Right atrium auricular region (tissue), 2 donors: ENCODE results near the gene ERP29. TPM values are rescaled to one million over a fixed set of nuclear protein-coding genes. Genes with fewer than 3 reads are reported as not detected.

ENCODE experiments used
- DNase-seq: peaks from one replicate; pipeline ENCODE4 v3.0.0-alpha.2; 2019; ENCODE audit warnings: low spot score
- H3K27ac ChIP-seq, 2 donors: fragments of 200-600 bp; sonication (generic); 1 replicate in 1 of 2; 2 replicates in 1 of 2; pipeline ENCODE4 v1.5.1; 2016 to 2019
- H3K27me3 ChIP-seq, 2 donors: fragments of 200-600 bp; sonication (generic); one replicate each; pipeline versions ENCODE4 v1.5.1 to v1.6.0; 2017 to 2019
- H3K36me3 ChIP-seq: fragments of 200-600 bp; sonication (generic); one replicate; pipeline ENCODE4 v1.5.1; 2016
- H3K4me1 ChIP-seq, 2 donors: fragments of 200-600 bp; sonication (generic); one replicate each; pipeline versions ENCODE4 v1.5.1 to v1.6.0; 2017 to 2019
- H3K4me3 ChIP-seq, 2 donors: fragments of 200-600 bp; sonication (generic); 1 replicate in 1 of 2; 2 replicates in 1 of 2; pipeline ENCODE4 v1.5.1; 2017 to 2019; ENCODE audit warnings: mild to moderate bottlenecking in 1 of 2, moderate library complexity in 1 of 2
- H3K9me3 ChIP-seq, 2 donors: fragments of 200-600 bp; sonication (generic); one replicate each; pipeline ENCODE4 v1.5.1; 2019
- total RNA-seq, 2 donors: library from RNA; depleted of rRNA; stranded (reverse); fragments of >200 nt; gene quantifications; one replicate each; pipeline ENCODE4 v1.1.0, GENCODE V29; 2016
- TF ChIP-seq, protein P1 (sequence below), 2 donors: fragments of 200-600 bp; sonication (generic); IDR thresholded peaks; one replicate each; pipeline ENCODE4 v1.5.1; 2019; ENCODE audit warnings: antibody characterized with exemption in 2 of 2

The ERP29 gene
- total RNA-seq = 10 to 100 TPM; 20.9 to 26.8 TPM

GRCh38 chr12:112012775-112013600, at the start of gene ERP29, which contains the start of gene TMEM116:
Gene ERP29, plus strand, starts transcription at chr12:112013426. Its CDS starts 40 bp downstream, at chr12:112013466.
Gene TMEM116, minus strand, starts transcription at chr12:112013165. Its CDS starts 7,895 bp downstream, at chr12:112005270.
- TF ChIP-seq, protein P1, sequence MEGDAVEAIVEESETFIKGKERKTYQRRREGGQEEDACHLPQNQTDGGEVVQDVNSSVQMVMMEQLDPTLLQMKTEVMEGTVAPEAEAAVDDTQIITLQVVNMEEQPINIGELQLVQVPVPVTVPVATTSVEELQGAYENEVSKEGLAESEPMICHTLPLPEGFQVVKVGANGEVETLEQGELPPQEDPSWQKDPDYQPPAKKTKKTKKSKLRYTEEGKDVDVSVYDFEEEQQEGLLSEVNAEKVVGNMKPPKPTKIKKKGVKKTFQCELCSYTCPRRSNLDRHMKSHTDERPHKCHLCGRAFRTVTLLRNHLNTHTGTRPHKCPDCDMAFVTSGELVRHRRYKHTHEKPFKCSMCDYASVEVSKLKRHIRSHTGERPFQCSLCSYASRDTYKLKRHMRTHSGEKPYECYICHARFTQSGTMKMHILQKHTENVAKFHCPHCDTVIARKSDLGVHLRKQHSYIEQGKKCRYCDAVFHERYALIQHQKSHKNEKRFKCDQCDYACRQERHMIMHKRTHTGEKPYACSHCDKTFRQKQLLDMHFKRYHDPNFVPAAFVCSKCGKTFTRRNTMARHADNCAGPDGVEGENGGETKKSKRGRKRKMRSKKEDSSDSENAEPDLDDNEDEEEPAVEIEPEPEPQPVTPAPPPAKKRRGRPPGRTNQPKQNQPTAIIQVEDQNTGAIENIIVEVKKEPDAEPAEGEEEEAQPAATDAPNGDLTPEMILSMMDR (IDR thresholded peaks at IDR 0.05) = peak; percentile 31 to 58
- peak; percentile 100 for DNase-seq
- H3K9me3 ChIP-seq = no peaks in the 10 kb centered on the region
- peak within 1 kb of the TSS; percentile 82 to 99 for H3K4me3 ChIP-seq
- H3K27ac ChIP-seq = peak within 1 kb of the TSS; percentile 93 to 99
- H3K27me3 ChIP-seq = no peaks in the 10 kb centered on the region
- H3K36me3 ChIP-seq = peaks cover 7% of the 10 kb centered on the region
- H3K4me1 ChIP-seq = peaks cover 0 to 26% of the 10 kb centered on the region in 2 donors

GRCh38 chr12:111964935-111965334, 48.3 kb upstream of the ERP29 start:
- H3K27ac ChIP-seq = no peak overlapping the region
- H3K36me3 ChIP-seq = no peaks in the 10 kb centered on the region
- H3K27me3 ChIP-seq = no peaks in the 10 kb centered on the region
- H3K4me1 ChIP-seq = no peaks in the 10 kb centered on the region
- no peak for DNase-seq
- no peaks in the 10 kb centered on the region for H3K9me3 ChIP-seq
- H3K4me3 ChIP-seq = no peak overlapping the region
- TF ChIP-seq, protein P1 (IDR thresholded peaks at IDR 0.05) = no peak

GRCh38 chr12:111971800-111972199, 41.4 kb upstream of the ERP29 start:
- Histone ChIP-seq H3K4me3 (no peak overlapping the region), H3K4me1 (no peaks in the 10 kb centered on the region), H3K27me3 (no peaks in the 10 kb centered on the region), H3K27ac (no peak overlapping the region), H3K36me3 (no peaks in the 10 kb centered on the region), H3K9me3 (peaks cover 0 to 17% of the 10 kb centered on the region in 2 donors)
- DNase-seq = no peak
- TF ChIP-seq, protein P1 (IDR thresholded peaks at IDR 0.05) = no peak

GRCh38 chr12:111975161-111975931, 37.9 kb upstream of the ERP29 start:
- H3K27ac ChIP-seq = no peak overlapping the region
- H3K9me3 ChIP-seq = peaks cover 0 to 13% of the 10 kb centered on the region in 2 donors
- no peaks in the 10 kb centered on the region for H3K36me3 ChIP-seq
- H3K27me3 ChIP-seq = no peaks in the 10 kb centered on the region
- H3K4me3 ChIP-seq = no peak overlapping the region
- TF ChIP-seq, protein P1 (IDR thresholded peaks at IDR 0.05) = no peak
- no peak for DNase-seq
- H3K4me1 ChIP-seq = no peaks in the 10 kb centered on the region

DNA sequence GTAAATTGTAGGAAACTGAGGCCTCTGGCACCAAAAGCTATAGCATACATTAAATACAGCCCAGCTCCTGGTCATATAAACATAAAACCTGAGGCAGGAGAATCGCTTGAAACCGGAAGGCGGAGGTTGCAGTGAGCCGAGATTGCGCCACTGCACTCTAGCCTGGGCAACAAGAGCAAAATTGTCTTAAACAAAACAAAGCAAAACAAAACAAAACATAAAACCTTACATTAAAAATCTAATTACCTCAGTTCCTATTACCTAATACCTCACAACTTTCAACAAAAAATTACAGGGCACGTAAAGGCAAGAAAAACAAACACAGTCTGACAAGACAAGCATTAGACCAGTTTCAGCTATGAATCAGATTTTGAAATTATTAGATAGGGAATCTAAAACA, 36.9 kb upstream of the ERP29 start:
- H3K4me1 ChIP-seq = no peaks in the 10 kb centered on the region
- no peaks in the 10 kb centered on the region for H3K27me3 ChIP-seq
- TF ChIP-seq, protein P1 (IDR thresholded peaks at IDR 0.05) = no peak
- no peak overlapping the region for H3K27ac ChIP-seq
- H3K36me3 ChIP-seq = no peaks in the 10 kb centered on the region
- H3K9me3 ChIP-seq = peaks cover 0 to 4% of the 10 kb centered on the region in 2 donors
- DNase-seq = no peak
- no peak overlapping the region for H3K4me3 ChIP-seq
